ENCODE measurements around the gene LDLRAD4.
"Not testable (repeated sequence)": the region's sequence is repeated elsewhere in the genome, so short reads cannot be mapped to it uniquely, and the experiment has no call there.

The LDLRAD4 gene

DNA sequence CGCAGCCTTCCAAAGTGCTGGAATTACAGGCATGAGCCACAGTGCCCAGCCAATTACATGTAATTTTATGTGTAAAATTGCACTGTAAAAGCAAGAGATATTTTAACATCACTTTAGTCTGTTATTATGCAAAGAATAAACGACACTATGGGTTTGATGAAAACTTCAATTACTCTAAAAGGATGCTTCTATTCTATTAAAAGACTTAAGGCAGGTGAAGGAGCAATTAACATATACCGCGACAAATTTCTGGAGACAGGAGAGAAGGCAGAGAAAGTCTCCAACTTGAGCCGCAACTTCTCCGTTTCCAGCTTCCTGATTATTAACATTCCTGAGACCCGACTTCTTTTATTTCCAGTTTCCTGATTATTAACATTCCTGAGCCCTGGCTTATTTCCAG, 454.1 kb downstream of the LDLRAD4 start:
- no peak for DNase-seq (ENCODE audit: low spot score)

DNA sequence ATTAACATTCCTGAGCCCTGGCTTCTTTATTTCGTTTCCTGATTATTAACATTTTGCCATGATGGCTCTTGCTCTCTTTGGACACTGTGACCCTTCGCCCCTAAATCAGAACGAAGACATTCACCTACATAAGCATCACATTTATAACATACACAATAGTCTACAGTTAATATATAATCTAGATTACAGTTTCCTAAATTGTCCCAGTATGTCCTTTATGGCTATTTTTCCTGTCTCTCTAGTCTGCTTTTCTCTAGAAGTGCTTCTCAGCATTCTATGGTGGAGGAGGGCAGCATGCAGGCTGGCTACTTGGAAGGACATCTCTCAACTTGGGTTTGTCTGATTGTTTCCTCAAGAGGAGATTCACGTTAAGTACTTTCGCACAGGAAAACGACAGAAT, 457.9 kb downstream of the LDLRAD4 start:
- no peak for DNase-seq (ENCODE audit: low spot score)

- not testable (repeated sequence) for DNase-seq (ENCODE audit: low spot score)
Observed at GRCh38 chr18:13677350-13677749, 458.8 kb downstream of the LDLRAD4 start.

DNA sequence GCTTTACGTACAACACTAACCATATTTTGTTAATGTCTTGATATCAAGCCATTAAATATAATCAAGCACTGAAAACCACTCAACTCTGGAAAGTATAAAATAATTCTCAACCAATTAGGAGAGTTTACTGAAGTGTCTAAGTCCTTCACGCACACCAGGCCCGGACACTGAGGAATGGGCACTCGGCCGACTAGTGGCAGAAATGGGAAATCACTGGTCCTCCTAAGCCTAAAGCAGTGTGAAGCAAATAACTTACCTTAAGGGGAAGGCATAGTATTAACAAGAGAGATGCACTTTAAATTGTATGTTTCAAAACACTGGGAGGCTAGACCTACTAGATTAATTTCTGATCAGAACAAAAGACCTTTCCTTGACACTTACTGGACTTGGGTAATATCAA, 462.1 kb downstream of the LDLRAD4 start:
- peak; percentile 52 for DNase-seq (ENCODE audit: low spot score)

- DNase-seq (ENCODE audit: low spot score), result peak; percentile 55
Observed at GRCh38 chr18:13681701-13682100, 463.1 kb downstream of the LDLRAD4 start.

GRCh38 chr18:13684546-13684945, 466.0 kb downstream of the LDLRAD4 start:
- DNase-seq (ENCODE audit: low spot score), result no peak

DNA sequence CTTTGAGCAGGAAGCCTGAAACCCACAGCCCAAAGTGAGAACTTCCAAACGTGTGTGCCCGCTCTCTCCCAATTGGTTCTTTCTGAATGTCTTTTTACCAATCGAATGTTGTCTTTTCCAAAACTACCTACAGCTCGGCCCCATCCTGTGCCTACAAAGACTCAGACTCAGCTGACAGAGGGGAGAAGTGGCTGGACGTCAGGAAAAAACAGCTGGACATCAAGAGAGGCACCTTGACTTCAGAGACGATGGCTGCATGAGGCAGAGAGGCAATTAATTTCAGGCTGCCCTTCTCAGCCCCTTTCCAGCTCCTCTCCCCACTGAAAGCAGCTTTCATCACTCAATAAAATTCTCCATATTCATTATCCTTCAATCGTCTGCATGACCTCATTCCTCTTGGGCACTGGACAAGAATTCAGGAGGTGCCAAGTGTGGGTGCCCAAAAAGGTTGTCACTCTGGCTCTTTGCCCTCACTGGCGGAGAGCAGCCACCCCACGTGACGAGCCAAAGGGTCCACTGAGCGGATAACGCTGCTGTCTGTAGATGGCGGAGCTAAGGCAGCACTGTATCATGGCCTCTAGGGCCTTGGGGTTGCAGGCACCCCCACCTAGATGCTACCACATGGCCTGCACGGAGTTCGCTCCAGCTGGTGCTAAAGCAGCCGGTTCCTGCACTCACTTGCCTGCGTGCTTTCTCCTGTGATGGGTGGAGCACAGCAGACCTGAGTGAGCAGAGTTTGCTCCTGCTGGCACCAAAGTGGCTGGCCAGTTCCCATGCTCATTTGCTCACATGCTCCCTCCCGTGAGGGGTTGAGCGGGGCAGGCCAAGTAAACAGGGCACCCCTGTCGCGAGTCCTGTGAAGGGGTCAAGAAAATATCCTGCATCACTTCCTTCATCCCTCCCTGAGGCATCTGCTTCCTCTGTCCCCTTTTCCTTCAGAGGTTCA, 469.9 kb downstream of the LDLRAD4 start:
- DNase-seq (ENCODE audit: low spot score), result no peak

DNA sequence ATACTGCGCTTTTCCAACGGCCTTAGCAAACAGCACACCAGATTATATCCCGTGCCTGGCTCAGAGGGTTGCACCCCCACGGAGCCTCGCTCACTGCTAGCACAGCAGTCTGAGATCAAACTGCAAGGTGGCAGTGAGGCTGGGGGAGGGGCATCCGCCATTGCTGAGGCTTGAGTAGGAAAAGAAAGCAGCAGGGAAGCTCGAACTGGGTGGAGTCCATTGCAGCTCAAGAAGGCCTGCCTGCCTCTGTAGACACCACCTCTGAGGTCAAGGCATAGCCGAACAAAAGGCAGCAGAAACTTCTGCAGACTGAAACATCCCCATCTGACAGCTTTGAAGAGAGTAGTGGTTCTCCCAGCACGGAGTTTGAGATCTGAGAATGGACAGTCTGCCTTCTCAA, 471.5 kb downstream of the LDLRAD4 start:
- DNase-seq (ENCODE audit: low spot score), result not testable (repeated sequence)

- not testable (repeated sequence) for DNase-seq (ENCODE audit: low spot score)
Observed at GRCh38 chr18:13695337-13695736, 476.8 kb downstream of the LDLRAD4 start.

- no peak for DNase-seq (ENCODE audit: low spot score)
Observed at GRCh38 chr18:13696961-13697360, 478.4 kb downstream of the LDLRAD4 start.

GRCh38 chr18:13700153-13700552, 481.6 kb downstream of the LDLRAD4 start:
- no peak for DNase-seq (ENCODE audit: low spot score)

Data from globus pallidus (tissue), 1 donor.